Measurements from ENCODE around the gene GRIK1.

DNA sequence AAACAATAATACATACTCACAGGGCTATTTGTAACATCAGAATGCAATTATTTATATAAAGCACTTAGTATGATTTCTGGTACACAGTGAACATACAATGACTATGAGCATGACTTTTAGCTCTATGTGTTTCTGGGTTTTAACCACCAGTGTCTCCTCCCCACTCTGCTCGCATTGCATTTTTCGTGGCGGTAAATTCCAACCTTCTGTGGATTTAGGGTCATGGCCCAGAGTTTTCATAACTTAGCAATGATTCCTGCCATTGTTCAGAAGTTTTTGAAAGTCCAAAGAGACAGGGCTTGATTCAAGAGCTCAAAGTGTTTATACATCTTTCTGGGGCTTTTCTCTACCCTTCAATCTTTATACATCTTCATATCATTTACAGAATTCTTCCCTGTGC lies 449.8 kb downstream of the GRIK1 start:
- TF ChIP-seq, protein P1, sequence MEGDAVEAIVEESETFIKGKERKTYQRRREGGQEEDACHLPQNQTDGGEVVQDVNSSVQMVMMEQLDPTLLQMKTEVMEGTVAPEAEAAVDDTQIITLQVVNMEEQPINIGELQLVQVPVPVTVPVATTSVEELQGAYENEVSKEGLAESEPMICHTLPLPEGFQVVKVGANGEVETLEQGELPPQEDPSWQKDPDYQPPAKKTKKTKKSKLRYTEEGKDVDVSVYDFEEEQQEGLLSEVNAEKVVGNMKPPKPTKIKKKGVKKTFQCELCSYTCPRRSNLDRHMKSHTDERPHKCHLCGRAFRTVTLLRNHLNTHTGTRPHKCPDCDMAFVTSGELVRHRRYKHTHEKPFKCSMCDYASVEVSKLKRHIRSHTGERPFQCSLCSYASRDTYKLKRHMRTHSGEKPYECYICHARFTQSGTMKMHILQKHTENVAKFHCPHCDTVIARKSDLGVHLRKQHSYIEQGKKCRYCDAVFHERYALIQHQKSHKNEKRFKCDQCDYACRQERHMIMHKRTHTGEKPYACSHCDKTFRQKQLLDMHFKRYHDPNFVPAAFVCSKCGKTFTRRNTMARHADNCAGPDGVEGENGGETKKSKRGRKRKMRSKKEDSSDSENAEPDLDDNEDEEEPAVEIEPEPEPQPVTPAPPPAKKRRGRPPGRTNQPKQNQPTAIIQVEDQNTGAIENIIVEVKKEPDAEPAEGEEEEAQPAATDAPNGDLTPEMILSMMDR (IDR thresholded peaks at IDR 0.05) = no peak
- TF ChIP-seq POLR2AphosphoS5 (IDR thresholded peaks at IDR 0.05; ENCODE audit: insufficient read depth in 1 of 2, low read depth in 1 of 2) (no peak), POLR2A (IDR thresholded peaks at IDR 0.05) (no peak)

Data from vagina (tissue), 2 donors.